Stomach (tissue), 9 donors: ENCODE results near the gene SALL1. TPM values are rescaled to one million over a fixed set of nuclear protein-coding genes. Genes with fewer than 3 reads are reported as not detected.

ENCODE experiments used
- DNase-seq, 2 donors: peaks; one replicate each; pipeline versions ENCODE4 v3.0.0 to v3.0.0-alpha.2; 2013 to 2019
- H3K27ac ChIP-seq, 5 donors: fragments of 200-600 bp in 4 of 5; sonication (generic) in 4 of 5; one replicate each; pipeline ENCODE4 v1.5.1; 2013 to 2019; ENCODE audit warnings: mild to moderate bottlenecking in 1 of 5, moderate library complexity in 1 of 5
- H3K27me3 ChIP-seq, 3 donors: fragments of 200-600 bp; sonication (generic); one replicate each; pipeline ENCODE4 v1.5.1; 2017 to 2019; ENCODE audit warnings: mixed run types in 1 of 3
- H3K36me3 ChIP-seq, 4 donors: fragments of 200-600 bp; sonication (generic); 1 replicate in 3 of 4; 2 replicates in 1 of 4; pipeline ENCODE4 v1.5.1; 2016 to 2019
- H3K4me1 ChIP-seq, 4 donors: fragments of 200-600 bp; sonication (generic); one replicate each; pipeline ENCODE4 v1.5.1; 2016 to 2019
- H3K4me3 ChIP-seq, 4 donors: fragments of 200-600 bp; sonication (generic) in 3 of 4; one replicate each; pipeline ENCODE4 v1.5.1; 2016 to 2019; ENCODE audit warnings: mild to moderate bottlenecking in 1 of 4
- H3K9me3 ChIP-seq, 4 donors: fragments of 200-600 bp; sonication (generic); one replicate each; pipeline ENCODE4 v1.5.1; 2016 to 2019
- CTCF ChIP-seq, 7 experiments: fragments of 450-650 bp in 4 of 7; fragments of 200-600 bp in 3 of 7; sonication (generic) in 3 of 7; IDR thresholded peaks; one replicate each; pipeline ENCODE4 v1.5.1; 2016 to 2019; ENCODE audit warnings: antibody characterized with exemption in 7 of 7, control low read depth in 2 of 7, mild to moderate bottlenecking in 1 of 7
- EP300 ChIP-seq: sonication (generic); formaldehyde crosslinking; IDR thresholded peaks from one replicate; pipeline ENCODE4 v1.6.1; 2017; ENCODE audit warnings: antibody characterized with exemption
- POLR2A ChIP-seq, 4 donors: fragments of 450-650 bp; IDR thresholded peaks; one replicate each; pipeline ENCODE4 v1.6.1; 2016; ENCODE audit warnings: antibody characterized with exemption in 4 of 4, control low read depth in 2 of 4, mild to moderate bottlenecking in 1 of 4, moderate library complexity in 1 of 4
- POLR2AphosphoS5 ChIP-seq, 3 donors: sonication (generic); formaldehyde crosslinking; IDR thresholded peaks; one replicate each; pipeline ENCODE4 v1.6.1; 2016; ENCODE audit warnings: antibody characterized with exemption in 3 of 3
- WGBS, 5 donors: extraction: QIAGEN DNeasy Blood & Tissue Kit in 3 of 5; methylation state at CpG; one replicate each; pipeline versions ENCODE4 v1.1.5 to v1.1.7; 2013 to 2018; 5-methylcytosine and 5-hydroxymethylcytosine counted together
- intact Hi-C: fragments of 100-400 bp; cut with DNase I; formaldehyde crosslinking; loops from one replicate; pipeline ENCODE4 v1.15.1; 2023; ENCODE audit warnings: low total_unique reads
- polyA plus RNA-seq, 3 donors: library from polyadenylated mRNA; stranded (reverse); fragments of 200-250 nt; gene quantifications; one replicate each; pipeline ENCODE4 v1.2.3, GENCODE V29; 2013
- total RNA-seq, 5 donors: library from RNA; depleted of rRNA; stranded (reverse); fragments of >200 nt; gene quantifications; one replicate each; pipeline versions ENCODE4 v1.1.0 to v1.2.3, GENCODE V29; 2014 to 2016
- donor health status: healthy with polysubstance abuse.
- donor health status: Bipolar disorder and iron deficiency.
- donor health status: healthy.

Gene SALL1
- total and polyA plus RNA-seq, 8 donors, result 0.43 to 6.3 (median 0.97) TPM; not detected in 2

DNA sequence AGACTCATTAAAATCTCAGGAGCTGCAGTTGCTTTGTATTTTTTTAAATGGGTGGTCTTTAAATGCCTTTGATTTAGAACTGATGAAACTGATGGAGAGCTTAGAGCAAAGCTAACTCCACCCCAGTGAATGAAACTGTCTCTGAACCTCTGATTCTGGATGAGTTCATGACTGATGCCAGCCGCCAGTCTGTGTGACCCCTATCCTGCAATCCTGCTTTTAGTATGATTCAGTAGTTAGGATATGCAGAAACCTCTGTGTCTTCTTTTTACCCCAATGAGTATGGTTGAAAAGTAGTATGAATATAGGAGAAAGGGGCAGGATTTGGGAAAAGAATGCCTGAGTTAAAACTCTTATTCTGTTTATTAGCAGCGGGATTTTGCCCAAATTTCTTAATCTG lies 12.3 kb upstream of the SALL1 start:
- 77 to 88% (median 81%) methylated on average over 2 of the region's 2 CpGs for whole genome bisulfite sequencing, 5 donors
- no peak overlapping the region for H3K27ac ChIP-seq
- intact Hi-C loops, result no loop called here
- no peaks in the 10 kb centered on the region for H3K9me3 ChIP-seq
- H3K36me3 ChIP-seq, result no peaks in the 10 kb centered on the region
- no peak for TF ChIP-seq POLR2A (IDR thresholded peaks at IDR 0.05)
- no peak for TF ChIP-seq CTCF (IDR thresholded peaks at IDR 0.05)
- no peak for TF ChIP-seq EP300
- no peak for TF ChIP-seq POLR2AphosphoS5 (IDR thresholded peaks at IDR 0.05)
- peaks cover 0 to 3% (median 0%) of the 10 kb centered on the region in 4 donors for H3K4me1 ChIP-seq
- H3K4me3 ChIP-seq, result no peak overlapping the region
- DNase-seq, result no peak
- peaks cover 0 to 41% (median 0%) of the 10 kb centered on the region in 3 donors for H3K27me3 ChIP-seq

DNA sequence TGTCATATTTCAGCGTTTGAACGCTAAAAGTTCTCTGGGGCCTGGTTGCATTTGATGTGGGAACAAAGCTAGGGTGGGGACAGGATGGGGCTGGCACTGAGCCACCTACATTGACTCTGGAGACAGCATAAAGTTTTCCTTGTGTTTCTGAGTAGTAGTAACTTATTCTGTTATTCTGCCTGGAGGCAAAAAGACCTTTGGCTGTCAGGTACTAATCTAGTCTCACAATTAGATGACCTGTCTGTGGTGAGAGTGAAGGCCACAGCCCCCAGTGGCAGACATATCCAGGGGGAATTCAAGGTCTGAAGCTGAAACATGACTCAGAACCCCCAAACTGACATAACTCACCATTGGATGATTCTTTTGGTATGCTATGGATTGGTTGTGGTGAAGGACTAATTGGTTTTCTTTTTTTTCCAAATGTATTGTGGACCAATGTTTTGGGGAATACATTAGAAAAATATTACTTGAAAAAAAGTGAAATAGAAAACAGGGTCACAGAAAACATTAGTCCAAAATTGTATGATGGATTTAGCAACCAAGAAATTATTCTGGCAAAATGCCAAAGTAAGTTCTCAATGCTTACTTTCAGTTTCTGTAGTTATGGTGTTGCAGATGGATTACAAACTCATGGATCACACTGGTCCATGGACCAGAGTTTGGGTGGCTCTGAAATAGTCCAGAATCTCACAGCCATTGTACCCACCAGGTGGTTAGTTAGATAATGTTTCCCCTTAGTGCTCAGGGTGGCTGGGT lies 10.5 kb upstream of the SALL1 start:
- Histone ChIP-seq H3K27me3 (peaks cover 0 to 58% (median under 1%) of the 10 kb centered on the region in 3 donors), H3K9me3 (no peaks in the 10 kb centered on the region), H3K27ac (no peak overlapping the region), H3K4me3 (no peak overlapping the region), H3K4me1 (peaks cover 0 to 5% (median 0%) of the 10 kb centered on the region in 4 donors), H3K36me3 (no peaks in the 10 kb centered on the region)
- 72 to 89% (median 77%) methylated on average over 2 of the region's 2 CpGs for WGBS, 5 donors
- intact Hi-C loops, result no loop called here
- TF ChIP-seq EP300 (no peak), CTCF (IDR thresholded peaks at IDR 0.05) (no peak), POLR2A (IDR thresholded peaks at IDR 0.05) (no peak)
- no peak for DNase-seq

GRCh38 chr16:51159865-51160264 lies 8.8 kb upstream of the SALL1 start:
- H3K27me3 ChIP-seq, result peaks cover 7 to 70% (median 19%) of the 10 kb centered on the region in 3 donors
- WGBS, 5 donors, result 62 to 69% (median 66%) methylated on average over 6 of the region's 6 CpGs

GRCh38 chr16:51159296-51159695 lies 8.2 kb upstream of the SALL1 start:
- 73 to 87% (median 77%) methylated on average over 3 of the region's 3 CpGs for WGBS, 5 donors
- intact Hi-C loops, result no loop called here
- DNase-seq, result no peak

More at GRCh38 chr16:51159865-51160264, 8.8 kb upstream of the SALL1 start:
- DNase-seq, result no peak
- Histone ChIP-seq H3K4me1 (peaks cover 14 to 23% (median 15%) of the 10 kb centered on the region in 4 donors), H3K36me3 (no peaks in the 10 kb centered on the region), H3K27ac (no peak overlapping the region), H3K9me3 (no peaks in the 10 kb centered on the region), H3K4me3 (no peak overlapping the region)
- intact Hi-C loops, result no loop called here
- TF ChIP-seq POLR2AphosphoS5 (IDR thresholded peaks at IDR 0.05), result no peak
- no peak for TF ChIP-seq POLR2A (IDR thresholded peaks at IDR 0.05)

More at GRCh38 chr16:51159296-51159695, 8.2 kb upstream of the SALL1 start:
- no peaks in the 10 kb centered on the region for H3K36me3 ChIP-seq
- H3K27me3 ChIP-seq, result peaks cover 9 to 76% (median 24%) of the 10 kb centered on the region in 3 donors
- H3K4me3 ChIP-seq, result no peak overlapping the region
- no peak for TF ChIP-seq EP300
- no peak for TF ChIP-seq POLR2A (IDR thresholded peaks at IDR 0.05)
- TF ChIP-seq CTCF (IDR thresholded peaks at IDR 0.05), result no peak
- TF ChIP-seq POLR2AphosphoS5 (IDR thresholded peaks at IDR 0.05), result no peak
- no peak overlapping the region for H3K27ac ChIP-seq
- peaks cover 0 to 5% (median 0%) of the 10 kb centered on the region in 4 donors for H3K9me3 ChIP-seq
- H3K4me1 ChIP-seq, result peaks cover 15 to 29% (median 19%) of the 10 kb centered on the region in 4 donors
